Left ventricle myocardium inferior (tissue), 1 donor: ENCODE data around the gene DCUN1D5. TPM values are rescaled to one million over a fixed set of nuclear protein-coding genes. Genes with fewer than 3 reads are reported as not detected.

Source experiments
- DNase-seq: peaks from one replicate; pipeline ENCODE4 v3.0.0-alpha.2; 2020
- H3K27ac ChIP-seq: fragments of 200-600 bp; replicated peaks from 2 replicates; pipeline ENCODE4 v1.8.0; 2021
- H3K27me3 ChIP-seq: fragments of 200-600 bp; 2 replicates; pipeline ENCODE4 v1.8.0; 2021; ENCODE audit warnings: low read depth
- H3K36me3 ChIP-seq: fragments of 200-600 bp; 2 replicates; pipeline ENCODE4 v1.8.0; 2021
- H3K4me1 ChIP-seq: fragments of 200-600 bp; 2 replicates; pipeline ENCODE4 v1.8.0; 2021
- H3K4me3 ChIP-seq: fragments of 200-600 bp; 2 replicates; pipeline ENCODE4 v1.8.0; 2021; ENCODE audit warnings: mild to moderate bottlenecking, moderate library complexity
- H3K9me3 ChIP-seq: fragments of 200-600 bp; replicated peaks from 2 replicates; pipeline ENCODE4 v1.8.0; 2021
- CTCF ChIP-seq: fragments of 200-600 bp; IDR thresholded peaks from 2 replicates; pipeline ENCODE4 v1.8.0; 2021; ENCODE audit warnings: antibody characterized with exemption, mild to moderate bottlenecking, borderline replicate concordance
- intact Hi-C: fragments of 100-400 bp; cut with micrococcal nuclease; formaldehyde crosslinking; loops from one replicate; pipeline ENCODE4 v1.11.0; 2022
- total RNA-seq: library from RNA; stranded (reverse); fragmentation: NEBNext Ultra II Directional; extraction: Animal tissue kit (Norgen Biotek cat#: 25700); gene quantifications from one replicate; pipeline ENCODE4 v1.2.1, GENCODE V29; 2021
- donor health status: DM: no; HTN: yes; CAD: no; lungs with severe emphysema.

DCUN1D5 gene
- total RNA-seq, 1 donor from 2014 or later, result 25.8 TPM

- Histone ChIP-seq H3K36me3 (no peaks in the 10 kb centered on the region), H3K27me3 (no peaks in the 10 kb centered on the region), H3K27ac (no peak overlapping the region), H3K9me3 (no peaks in the 10 kb centered on the region), H3K4me3 (no peak overlapping the region), H3K4me1 (no peaks in the 10 kb centered on the region)
- no peak for DNase-seq
- no peak for TF ChIP-seq CTCF
- intact Hi-C loops, result no loop called here
Observed at GRCh38 chr11:103047837-103048236, 44.1 kb downstream of the DCUN1D5 start.

- Histone ChIP-seq H3K4me1 (no peaks in the 10 kb centered on the region), H3K27me3 (no peaks in the 10 kb centered on the region), H3K9me3 (no peaks in the 10 kb centered on the region), H3K27ac (no peak overlapping the region), H3K4me3 (no peak overlapping the region), H3K36me3 (no peaks in the 10 kb centered on the region)
- DNase-seq, result no peak
- intact Hi-C loops, result no loop called here
- no peak for TF ChIP-seq CTCF
Observed at GRCh38 chr11:103043826-103044678, 47.9 kb downstream of the DCUN1D5 start.

- no peak for TF ChIP-seq CTCF
- intact Hi-C loops, result no loop called here
- DNase-seq, result no peak
- no peak overlapping the region for H3K4me3 ChIP-seq
- H3K4me1 ChIP-seq, result no peaks in the 10 kb centered on the region
- no peaks in the 10 kb centered on the region for H3K36me3 ChIP-seq
- H3K9me3 ChIP-seq, result no peaks in the 10 kb centered on the region
- no peaks in the 10 kb centered on the region for H3K27me3 ChIP-seq
- no peak overlapping the region for H3K27ac ChIP-seq
Observed at GRCh38 chr11:103042161-103042560, 49.8 kb downstream of the DCUN1D5 start.

- no peak for DNase-seq
- peaks cover 7% of the 10 kb centered on the region for H3K4me1 ChIP-seq
- peak; percentile 67 for TF ChIP-seq CTCF
- H3K9me3 ChIP-seq, result no peaks in the 10 kb centered on the region
- H3K27me3 ChIP-seq, result no peaks in the 10 kb centered on the region
- H3K36me3 ChIP-seq, result no peaks in the 10 kb centered on the region
- no peak overlapping the region for H3K4me3 ChIP-seq
- H3K27ac ChIP-seq, result no peak overlapping the region
- intact Hi-C loops, result no loop called here
Observed at GRCh38 chr11:103035791-103036434, 56.0 kb downstream of the DCUN1D5 start.

- Histone ChIP-seq H3K27me3 (no peaks in the 10 kb centered on the region), H3K4me1 (peaks cover 7% of the 10 kb centered on the region)
- intact Hi-C loops, result no loop called here
Observed at GRCh38 chr11:103035216-103035615, 56.7 kb downstream of the DCUN1D5 start.

More at GRCh38 chr11:103035216-103035615, 56.7 kb downstream of the DCUN1D5 start:
- no peak overlapping the region for H3K4me3 ChIP-seq
- TF ChIP-seq CTCF, result no peak
- no peaks in the 10 kb centered on the region for H3K36me3 ChIP-seq
- DNase-seq, result no peak
- H3K27ac ChIP-seq, result no peak overlapping the region
- H3K9me3 ChIP-seq, result no peaks in the 10 kb centered on the region
